SU-DHL-6 (cell line): ENCODE data around the gene FAM162A.

Source experiments
- H2AFZ ChIP-seq: fragments of 200-600 bp; sonication (generic); 2 replicates; pipeline ENCODE4 v1.6.1; 2014; ENCODE audit warnings: low read depth, mild to moderate bottlenecking, moderate library complexity, mixed read lengths, antibody characterized with exemption, low read length; ENCODE audit not compliant: severe bottlenecking
- H3F3A ChIP-seq: fragments of 200-600 bp; shearing (Covaris generic); 2 replicates; pipeline ENCODE4 v1.6.0; 2016; ENCODE audit warnings: antibody characterized with exemption, mild to moderate bottlenecking; ENCODE audit not compliant: insufficient read depth
- H3K27ac ChIP-seq: fragments of 200-600 bp; sonication (generic); 2 replicates; pipeline ENCODE4 v1.5.1; 2016; ENCODE audit warnings: low read depth, mild to moderate bottlenecking, low read length, moderate library complexity, mixed read lengths
- H3K27me3 ChIP-seq: fragments of 200-600 bp; sonication (generic), shearing (Covaris generic); 2 replicates; pipeline ENCODE4 v1.6.0; 2014; ENCODE audit warnings: mild to moderate bottlenecking, low read length
- H3K36me3 ChIP-seq: fragments of 200-600 bp; sonication (generic); 2 replicates; pipeline ENCODE4 v1.6.1; 2014; ENCODE audit warnings: mild to moderate bottlenecking, low read length, mixed read lengths
- H3K4me2 ChIP-seq: fragments of 300-600, 200-600 bp; shearing (Covaris generic), sonication (generic); 2 replicates; pipeline ENCODE4 v1.6.0; 2014; ENCODE audit warnings: low read length, low read depth, mild to moderate bottlenecking; ENCODE audit not compliant: poor library complexity, severe bottlenecking
- H3K4me3 ChIP-seq: fragments of 200-600 bp; sonication (generic); 2 replicates; pipeline ENCODE4 v1.5.1; 2014; ENCODE audit warnings: antibody characterized with exemption, low read length, mild to moderate bottlenecking, mixed read lengths; ENCODE audit not compliant: insufficient read depth, poor library complexity, severe bottlenecking
- H3K79me2 ChIP-seq: fragments of 200-600 bp; sonication (generic); 2 replicates; pipeline ENCODE4 v1.6.1; 2014; ENCODE audit warnings: mild to moderate bottlenecking, low read length, moderate library complexity; ENCODE audit not compliant: insufficient read depth
- H3K9ac ChIP-seq: fragments of 200-600 bp; sonication (generic); 2 replicates; pipeline ENCODE4 v1.7.0; 2014; ENCODE audit warnings: mild to moderate bottlenecking, low read length
- H3K9me2 ChIP-seq: fragments of 200-600 bp; sonication (generic); replicated peaks from 2 replicates; pipeline ENCODE4 v1.6.1; 2014; ENCODE audit warnings: low read length; ENCODE audit not compliant: insufficient read depth
- H3K9me3 ChIP-seq: fragments of 200-600 bp; sonication (generic); 2 replicates; pipeline ENCODE4 v1.6.1; 2014; ENCODE audit warnings: low read length, mixed read lengths; ENCODE audit not compliant: insufficient read depth
- H4K20me1 ChIP-seq: fragments of 200-600 bp; sonication (generic); 2 replicates; pipeline ENCODE4 v1.6.1; 2014; ENCODE audit warnings: low read depth, mild to moderate bottlenecking, antibody characterized with exemption, low read length, moderate library complexity, mixed read lengths
- EZH2phosphoT487 ChIP-seq: fragments of 200-600 bp; sonication (generic), shearing (Covaris generic); conservative IDR thresholded peaks from 2 replicates; pipeline ENCODE4 v1.6.1; 2018; ENCODE audit warnings: mild to moderate bottlenecking, antibody characterized with exemption, low read length, moderate library complexity, mixed read lengths
- TF ChIP-seq, protein P1 (sequence below): fragments of 200-600 bp; sonication (generic); IDR thresholded peaks from one replicate; pipeline ENCODE4 v1.5.1; 2017; ENCODE audit warnings: antibody characterized with exemption, mild to moderate bottlenecking, low read length, moderate library complexity; ENCODE audit not compliant: insufficient read depth, poor library complexity, severe bottlenecking

FAM162A gene

DNA sequence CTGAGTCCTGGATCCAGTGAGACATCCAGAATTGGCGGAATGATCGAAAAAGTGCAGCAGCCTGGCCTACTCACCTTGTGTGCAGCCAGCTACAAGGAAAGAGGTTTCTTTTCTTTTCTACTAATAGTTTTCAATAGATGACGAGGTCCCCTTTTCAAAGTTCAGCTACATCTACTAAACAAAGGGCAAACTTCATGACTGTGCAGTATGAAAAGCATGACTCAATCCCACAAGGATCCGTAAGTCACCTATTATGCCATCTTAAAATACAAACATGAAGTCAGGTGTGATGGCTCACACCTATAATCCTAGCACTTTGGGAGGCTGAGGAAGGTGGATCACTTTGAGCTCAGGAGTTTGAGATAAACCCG is 17.6 kb upstream of the FAM162A start:
- TF ChIP-seq, protein P1, sequence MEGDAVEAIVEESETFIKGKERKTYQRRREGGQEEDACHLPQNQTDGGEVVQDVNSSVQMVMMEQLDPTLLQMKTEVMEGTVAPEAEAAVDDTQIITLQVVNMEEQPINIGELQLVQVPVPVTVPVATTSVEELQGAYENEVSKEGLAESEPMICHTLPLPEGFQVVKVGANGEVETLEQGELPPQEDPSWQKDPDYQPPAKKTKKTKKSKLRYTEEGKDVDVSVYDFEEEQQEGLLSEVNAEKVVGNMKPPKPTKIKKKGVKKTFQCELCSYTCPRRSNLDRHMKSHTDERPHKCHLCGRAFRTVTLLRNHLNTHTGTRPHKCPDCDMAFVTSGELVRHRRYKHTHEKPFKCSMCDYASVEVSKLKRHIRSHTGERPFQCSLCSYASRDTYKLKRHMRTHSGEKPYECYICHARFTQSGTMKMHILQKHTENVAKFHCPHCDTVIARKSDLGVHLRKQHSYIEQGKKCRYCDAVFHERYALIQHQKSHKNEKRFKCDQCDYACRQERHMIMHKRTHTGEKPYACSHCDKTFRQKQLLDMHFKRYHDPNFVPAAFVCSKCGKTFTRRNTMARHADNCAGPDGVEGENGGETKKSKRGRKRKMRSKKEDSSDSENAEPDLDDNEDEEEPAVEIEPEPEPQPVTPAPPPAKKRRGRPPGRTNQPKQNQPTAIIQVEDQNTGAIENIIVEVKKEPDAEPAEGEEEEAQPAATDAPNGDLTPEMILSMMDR = no peak
- no peak for TF ChIP-seq EZH2phosphoT487
- H4K20me1 ChIP-seq = no peaks in the 10 kb centered on the region
- H2AFZ ChIP-seq = no peak overlapping the region
- no peaks in the 10 kb centered on the region for H3K27me3 ChIP-seq
- no peak overlapping the region for H3K27ac ChIP-seq
- 0 out of 2 replicates have a peak, but pooled peaks cover 6% of the 10 kb centered on the region for H3K79me2 ChIP-seq
- no peak overlapping the region for H3K4me3 ChIP-seq
- no peaks in the 10 kb centered on the region for H3K9me3 ChIP-seq
- no peak overlapping the region for H3K4me2 ChIP-seq
- H3K9ac ChIP-seq = no peak overlapping the region
- no peaks in the 10 kb centered on the region for H3K9me2 ChIP-seq
- H3F3A ChIP-seq = 0 out of 2 replicates have a peak, but pooled peaks cover 5% of the 10 kb centered on the region
- peaks cover 34% of the 10 kb centered on the region; the same call in 1 of the 2 replicates for H3K36me3 ChIP-seq

DNA sequence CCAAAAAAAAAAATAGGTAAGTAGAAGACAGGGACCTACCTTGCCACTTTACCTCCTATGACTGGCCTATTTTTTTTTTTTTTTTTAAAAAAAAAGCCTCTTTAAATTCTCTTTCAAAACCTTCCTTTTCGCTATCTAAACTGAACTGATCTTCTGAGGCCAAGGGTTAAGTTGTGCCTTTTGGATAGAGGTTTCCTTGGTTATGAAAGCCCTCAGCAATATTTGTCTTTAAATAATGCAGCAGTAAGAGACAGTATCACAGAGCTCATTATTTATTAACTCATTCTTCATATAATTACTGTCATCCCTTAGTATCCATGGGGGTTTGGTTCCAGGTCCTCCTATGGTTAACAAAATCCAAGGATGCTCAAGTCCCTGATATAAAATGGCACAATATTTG is 9.9 kb upstream of the FAM162A start:
- H3K4me3 ChIP-seq = no peak overlapping the region
- H3F3A ChIP-seq = no peaks in the 10 kb centered on the region
- H3K27ac ChIP-seq = no peak overlapping the region
- H3K4me2 ChIP-seq = no peak overlapping the region
- peaks cover 73% of the 10 kb centered on the region for H3K79me2 ChIP-seq
- H3K9me2 ChIP-seq = no peaks in the 10 kb centered on the region
- peaks cover 10% of the 10 kb centered on the region; the same call in 1 of the 2 replicates for H3K36me3 ChIP-seq
- no peaks in the 10 kb centered on the region for H3K9me3 ChIP-seq
- no peak for TF ChIP-seq EZH2phosphoT487
- TF ChIP-seq, protein P1 = no peak
- no peak overlapping the region for H2AFZ ChIP-seq
- H4K20me1 ChIP-seq = no peaks in the 10 kb centered on the region
- no peak overlapping the region for H3K9ac ChIP-seq
- H3K27me3 ChIP-seq = no peaks in the 10 kb centered on the region

DNA sequence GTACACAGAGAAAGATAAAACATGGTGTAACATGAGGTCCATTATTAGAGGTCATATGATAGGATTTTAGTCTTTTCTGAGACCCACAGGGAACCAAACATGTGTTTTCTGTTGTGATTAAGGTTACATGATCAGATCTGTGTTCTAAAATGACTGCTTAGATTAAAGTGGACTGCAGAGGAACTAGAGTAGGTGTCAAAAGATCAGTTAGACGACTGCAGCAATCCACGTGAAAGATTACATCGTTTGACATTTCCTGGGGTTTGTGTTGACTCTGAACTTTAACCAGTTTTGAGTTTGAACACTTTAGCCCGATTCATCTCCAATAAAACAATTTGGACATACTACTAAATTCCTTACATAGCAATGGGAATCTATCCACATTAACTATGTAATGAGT is 6.0 kb upstream of the FAM162A start:
- Histone ChIP-seq H3K36me3 (no peaks in the 10 kb centered on the region), H3K79me2 (peaks cover 100% of the 10 kb centered on the region), H3K9me3 (no peaks in the 10 kb centered on the region), H3F3A (no peaks in the 10 kb centered on the region; the same call in 1 of the 2 replicates), H3K4me2 (no peak overlapping the region), H3K27ac (no peak overlapping the region), H3K9ac (no peak overlapping the region), H3K9me2 (no peaks in the 10 kb centered on the region), H2AFZ (no peak overlapping the region), H3K27me3 (no peaks in the 10 kb centered on the region), H3K4me3 (no peak overlapping the region), H4K20me1 (no peaks in the 10 kb centered on the region)
- no peak for TF ChIP-seq EZH2phosphoT487
- TF ChIP-seq, protein P1 = no peak
